ENCODE data around the gene FBXL20.

DNA sequence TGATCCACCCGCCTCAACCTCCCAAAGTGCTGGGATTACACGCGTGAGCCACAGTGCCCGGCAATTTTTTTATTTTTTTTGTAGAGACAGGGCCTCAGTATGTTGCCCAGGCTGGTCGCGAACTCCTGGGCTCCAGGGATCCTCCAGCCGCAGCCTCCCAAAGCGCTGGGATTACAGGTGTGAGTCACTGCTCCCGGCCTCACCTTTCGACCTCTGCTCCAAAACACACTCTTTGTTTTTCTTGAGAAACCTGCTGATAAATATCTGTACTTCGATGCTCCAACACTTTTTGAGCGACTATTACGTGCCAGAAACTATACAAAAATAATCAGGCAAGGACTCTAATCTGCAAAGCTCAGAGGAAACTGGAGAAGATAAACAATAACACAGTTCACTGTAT lies 48.6 kb upstream of the FBXL20 start:
- TF ChIP-seq, protein P1, sequence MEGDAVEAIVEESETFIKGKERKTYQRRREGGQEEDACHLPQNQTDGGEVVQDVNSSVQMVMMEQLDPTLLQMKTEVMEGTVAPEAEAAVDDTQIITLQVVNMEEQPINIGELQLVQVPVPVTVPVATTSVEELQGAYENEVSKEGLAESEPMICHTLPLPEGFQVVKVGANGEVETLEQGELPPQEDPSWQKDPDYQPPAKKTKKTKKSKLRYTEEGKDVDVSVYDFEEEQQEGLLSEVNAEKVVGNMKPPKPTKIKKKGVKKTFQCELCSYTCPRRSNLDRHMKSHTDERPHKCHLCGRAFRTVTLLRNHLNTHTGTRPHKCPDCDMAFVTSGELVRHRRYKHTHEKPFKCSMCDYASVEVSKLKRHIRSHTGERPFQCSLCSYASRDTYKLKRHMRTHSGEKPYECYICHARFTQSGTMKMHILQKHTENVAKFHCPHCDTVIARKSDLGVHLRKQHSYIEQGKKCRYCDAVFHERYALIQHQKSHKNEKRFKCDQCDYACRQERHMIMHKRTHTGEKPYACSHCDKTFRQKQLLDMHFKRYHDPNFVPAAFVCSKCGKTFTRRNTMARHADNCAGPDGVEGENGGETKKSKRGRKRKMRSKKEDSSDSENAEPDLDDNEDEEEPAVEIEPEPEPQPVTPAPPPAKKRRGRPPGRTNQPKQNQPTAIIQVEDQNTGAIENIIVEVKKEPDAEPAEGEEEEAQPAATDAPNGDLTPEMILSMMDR (conservative IDR thresholded peaks at IDR 0.05): no peak
- no peak for TF ChIP-seq EZH2 (IDR thresholded peaks at IDR 0.05; ENCODE audit: low read depth)
